H1 (cell line): Measurements from ENCODE around the gene AP1S3. TPM values are rescaled to one million over a fixed set of nuclear protein-coding genes. Genes with fewer than 3 reads are reported as not detected.

Experiments
- CTCF ChIA-PET: fragments of 300-600 bp; sonication (Branson Sonifier 250); formaldehyde crosslinking; loops from one replicate; lab custom pipeline; 2021; ENCODE audit not compliant: partially characterized antibody; lab: Charles Lee
- POLR2A ChIA-PET: fragments of 300-600 bp; sonication (Branson Sonifier 250); formaldehyde crosslinking; loops from one replicate; lab custom pipeline; 2021; ENCODE audit warnings: inconsistent platforms; ENCODE audit not compliant: partially characterized antibody; lab: Charles Lee
- DNase-seq, 2 experiments: peaks; one replicate each; pipeline versions ENCODE4 v3.0.0 to v3.0.0-alpha.2; 2010 to 2022; ENCODE audit warnings: low spot score in 2 of 2, low read depth in 1 of 2, mixed read lengths in 1 of 2
- FAIRE-seq: peaks from 2 replicates; lab custom pipeline; 2011; peaks lifted over from hg19 to GRCh38; lab: Jason Lieb, UNC
- H2AFZ ChIP-seq: 2 replicates; pipeline ENCODE4 v1.8.1; 2012; ENCODE audit warnings: low read length, inconsistent platforms
- H2AK5ac ChIP-seq: 2 replicates; pipeline ENCODE4 v1.6.1; 2013; ENCODE audit warnings: low read depth, low read length
- H2BK120ac ChIP-seq: replicated peaks from 2 replicates; pipeline ENCODE3; 2013; ENCODE audit warnings: low read depth, low read length, inconsistent platforms
- H2BK12ac ChIP-seq: 2 replicates; pipeline ENCODE4 v1.6.1; 2013; ENCODE audit warnings: low read depth, low read length
- H2BK15ac ChIP-seq: 2 replicates; pipeline ENCODE4 v1.6.1; 2013; ENCODE audit warnings: low read length
- H2BK20ac ChIP-seq: 2 replicates; pipeline ENCODE4 v1.6.1; 2013; ENCODE audit warnings: low read length
- H2BK5ac ChIP-seq: 2 replicates; pipeline ENCODE4 v1.6.1; 2013; ENCODE audit warnings: low read depth, low read length
- H3K14ac ChIP-seq: 2 replicates; pipeline ENCODE4 v1.6.1; 2013; ENCODE audit warnings: inconsistent platforms; ENCODE audit not compliant: insufficient read length
- H3K18ac ChIP-seq: 2 replicates; pipeline ENCODE4 v1.6.1; 2013; ENCODE audit warnings: low read length; ENCODE audit errors: extremely low read depth
- H3K23ac ChIP-seq: 2 replicates; pipeline ENCODE4 v1.6.1; 2013; ENCODE audit warnings: inconsistent platforms; ENCODE audit not compliant: insufficient read length
- H3K23me2 ChIP-seq: 2 replicates; pipeline ENCODE4 v1.6.1; 2013; ENCODE audit warnings: low read depth, low read length
- H3K27ac ChIP-seq: 2 replicates; pipeline ENCODE4 v1.6.1; 2011; ENCODE audit warnings: low read depth, low read length, inconsistent platforms
- H3K27me3 ChIP-seq, 4 experiments: replicated peaks in 1 of 4; 1 replicate in 1 of 4; 2 replicates in 3 of 4; pipeline versions ENCODE4 v1.6.1 to v1.8.1; 2011 to 2013; ENCODE audit warnings: low read length in 3 of 4, mild to moderate bottlenecking in 3 of 4, inconsistent platforms in 2 of 4, mixed read lengths in 2 of 4, moderate library complexity in 1 of 4; ENCODE audit not compliant: control insufficient read depth in 3 of 4, insufficient read depth in 3 of 4; ENCODE audit errors: extremely low read depth in 1 of 4
- H3K36me3 ChIP-seq, 4 experiments: 2 replicates each; pipeline versions ENCODE4 v1.6.1 to v1.8.1; 2011 to 2013; ENCODE audit warnings: mild to moderate bottlenecking in 4 of 4, low read length in 3 of 4, moderate library complexity in 2 of 4, control low read depth in 1 of 4, inconsistent platforms in 1 of 4; ENCODE audit not compliant: insufficient read depth in 4 of 4, control insufficient read depth in 2 of 4
- H3K4ac ChIP-seq: replicated peaks from 2 replicates; pipeline ENCODE3; 2013; ENCODE audit warnings: low read length, low read depth, mixed read lengths, inconsistent platforms; ENCODE audit not compliant: insufficient read length
- H3K4me1 ChIP-seq, 4 experiments: replicated peaks in 1 of 4; 1 replicate in 1 of 4; 2 replicates in 3 of 4; pipeline versions ENCODE4 v1.6.1 to v1.8.1; 2011 to 2013; ENCODE audit warnings: low read length in 3 of 4, inconsistent platforms in 2 of 4, mixed read lengths in 1 of 4; ENCODE audit not compliant: insufficient read depth in 4 of 4, control insufficient read depth in 3 of 4
- H3K4me2 ChIP-seq, 2 experiments: 2 replicates each; pipeline versions ENCODE4 v1.6.1 to v1.8.1; 2011 to 2013; ENCODE audit warnings: low read depth in 2 of 2, low read length in 2 of 2, control low read depth in 1 of 2, inconsistent platforms in 1 of 2, mild to moderate bottlenecking in 1 of 2; ENCODE audit not compliant: insufficient read depth in 1 of 2
- H3K4me3 ChIP-seq, 4 experiments: fragments of 200-600, 300-600 bp in 1 of 4; sonication (generic), shearing (Covaris generic), sonication (Bioruptor Twin) in 1 of 4; 2 replicates each; pipeline versions ENCODE4 v1.5.1 to v1.8.1; 2011 to 2016; ENCODE audit warnings: low read length in 4 of 4, low read depth in 3 of 4, control low read depth in 2 of 4, inconsistent platforms in 2 of 4, mild to moderate bottlenecking in 2 of 4, mixed read lengths in 1 of 4, moderate library complexity in 1 of 4; ENCODE audit not compliant: insufficient read depth in 2 of 4; ENCODE audit errors: extremely low read depth in 1 of 4
- H3K56ac ChIP-seq: replicated peaks from 2 replicates; pipeline ENCODE3; 2013; ENCODE audit warnings: low read depth, mild to moderate bottlenecking, mixed read lengths, low read length, inconsistent platforms; ENCODE audit not compliant: insufficient read length
- H3K79me1 ChIP-seq: 2 replicates; pipeline ENCODE4 v1.6.1; 2013; ENCODE audit warnings: low read depth, low read length, control low read depth
- H3K79me2 ChIP-seq, 2 experiments: 2 replicates each; pipeline versions ENCODE4 v1.6.1 to v1.8.1; 2012 to 2013; ENCODE audit warnings: low read length in 2 of 2, mild to moderate bottlenecking in 2 of 2, inconsistent platforms in 1 of 2; ENCODE audit not compliant: insufficient read depth in 2 of 2, control insufficient read depth in 1 of 2
- H3K9ac ChIP-seq, 4 experiments: replicated peaks in 1 of 4; 1 replicate in 1 of 4; 2 replicates in 3 of 4; pipeline versions ENCODE4 v1.6.1 to v1.8.1; 2011 to 2013; ENCODE audit warnings: low read depth in 3 of 4, low read length in 3 of 4, control low read depth in 2 of 4, mild to moderate bottlenecking in 2 of 4, moderate library complexity in 2 of 4, inconsistent platforms in 1 of 4; ENCODE audit errors: extremely low read depth in 1 of 4
- H3K9me3 ChIP-seq, 2 experiments: 2 replicates each; pipeline versions ENCODE4 v1.6.1 to v1.8.1; 2012 to 2013; ENCODE audit warnings: mild to moderate bottlenecking in 2 of 2, moderate library complexity in 2 of 2, control low read depth in 1 of 2, inconsistent platforms in 1 of 2, low read depth in 1 of 2, low read length in 1 of 2, mixed read lengths in 1 of 2; ENCODE audit not compliant: insufficient read depth in 2 of 2
- H4K20me1 ChIP-seq, 2 experiments: replicated peaks in 1 of 2; 2 replicates each; pipeline versions ENCODE3 to v1.8.1; 2011 to 2013; ENCODE audit warnings: inconsistent platforms in 2 of 2, low read length in 2 of 2, mild to moderate bottlenecking in 1 of 2; ENCODE audit not compliant: insufficient read depth in 2 of 2, control insufficient read depth in 1 of 2
- H4K5ac ChIP-seq: 2 replicates; pipeline ENCODE4 v1.6.1; 2013; ENCODE audit warnings: low read length, low read depth, mixed read lengths, inconsistent platforms; ENCODE audit not compliant: insufficient read length
- H4K8ac ChIP-seq: 2 replicates; pipeline ENCODE4 v1.8.0; 2013; ENCODE audit warnings: mild to moderate bottlenecking, moderate library complexity, low read length, inconsistent platforms; ENCODE audit not compliant: insufficient read depth; ENCODE audit errors: extremely low read depth
- H4K91ac ChIP-seq: replicated peaks from 2 replicates; pipeline ENCODE3; 2013; ENCODE audit warnings: low read length, mixed read lengths, inconsistent platforms; ENCODE audit not compliant: insufficient read length
- CBX5 ChIP-seq: fragments of 300-800, 300-1000 bp; sonication (generic); IDR thresholded peaks from 2 replicates; pipeline ENCODE4 v1.7.1; 2016; ENCODE audit warnings: antibody characterized with exemption, low read length, low read depth
- EZH2 ChIP-seq: fragments of 200-600 bp; sonication (generic); IDR thresholded peaks from 2 replicates; pipeline ENCODE4 v1.7.1; 2012; ENCODE audit warnings: low read depth, mild to moderate bottlenecking, moderate library complexity, low read length, inconsistent platforms; ENCODE audit not compliant: severe bottlenecking
- GTF2F1 ChIP-seq: IDR thresholded peaks from 2 replicates; pipeline ENCODE4 v1.6.1; 2012; ENCODE audit warnings: low read depth, low read length, improper control_type of control experiment, borderline replicate concordance
- NANOG ChIP-seq: IDR thresholded peaks from 2 replicates; pipeline ENCODE4 v1.6.1; 2011; ENCODE audit warnings: low read length, low read depth, mild to moderate bottlenecking, inconsistent platforms; ENCODE audit not compliant: insufficient read depth, poor library complexity, severe bottlenecking
- TEAD4 ChIP-seq: IDR thresholded peaks from 2 replicates; pipeline ENCODE4 v1.6.1; 2012; ENCODE audit warnings: low read depth, low read length, inconsistent platforms, mixed read lengths
- whole genome bisulfite sequencing, 2 experiments: shearing (Covaris generic) in 1 of 2; methylation state at CpG; one replicate each; pipeline versions ENCODE4 v1.1.6 to v1.1.7; 2013 to 2015; ENCODE audit warnings: low lambda C conversion rate in 2 of 2, mixed read lengths in 2 of 2, inconsistent platforms in 1 of 2, low coverage in 1 of 2, missing lambda C conversion rate in 1 of 2; ENCODE audit not compliant: insufficient replicate concordance in 2 of 2, insufficient coverage in 1 of 2, insufficient read length in 1 of 2; ENCODE audit errors: extremely low coverage in 1 of 2, missing lambda C conversion rate in 1 of 2; 5-methylcytosine and 5-hydroxymethylcytosine counted together
- polyA plus RNA-seq, 7 experiments: library from polyadenylated mRNA; depleted of rRNA in 3 of 7; stranded (reverse) in 5 of 7; unstranded in 2 of 7; fragments of >200 nt in 5 of 7; fragments of 200-250 nt in 2 of 7; gene quantifications; 1 replicate in 5 of 7; 2 replicates in 1 of 7; 4 replicates in 1 of 7; pipeline versions ENCODE4 v1.2.1 to v1.2.3, GENCODE V29; 2011 to 2013; ENCODE audit warnings: missing spikeins in 2 of 7, mixed read lengths in 2 of 7
- total RNA-seq: library from RNA; stranded (reverse); fragmentation: NEBNext Ultra II Directional; extraction: Animal tissue kit (Norgen Biotek cat#: 25700); gene quantifications from 2 replicates; pipeline ENCODE4 v1.2.1, GENCODE V29; 2021
- TF ChIP-seq, protein P1 (sequence below): IDR thresholded peaks from 2 replicates; pipeline ENCODE4 v1.6.1; 2012; ENCODE audit warnings: inconsistent platforms

Gene AP1S3
- total and polyA plus RNA-seq, 2 of the 8 experiments (the other 6 are each of a cell fraction or from before 2014, with no cell fraction given), result 3.9 to 20.2 TPM

DNA sequence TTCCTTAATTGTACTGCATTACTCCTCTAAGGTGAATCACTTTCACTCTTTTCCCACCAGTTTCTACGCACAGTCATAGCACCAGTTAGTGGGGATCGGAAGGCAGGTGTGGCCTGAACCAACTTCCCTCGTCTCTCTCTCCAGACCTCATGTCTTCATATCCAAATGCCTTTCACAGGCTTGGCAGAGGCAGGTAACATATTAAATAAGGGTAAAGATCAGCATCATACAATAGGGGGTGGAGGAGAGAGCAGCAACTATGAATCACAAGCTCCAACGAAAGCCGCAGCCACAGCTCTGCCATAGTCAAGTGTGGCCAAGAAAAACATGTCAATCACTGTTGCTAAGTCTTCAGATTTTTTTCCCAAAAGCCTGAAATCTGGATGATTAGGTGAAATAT is 40.3 kb downstream of the AP1S3 start:
- Histone ChIP-seq H3K27me3 (no peaks in the 10 kb centered on the region), H3K9ac (no peak overlapping the region)
- 91% methylated on average over 5 of the region's 5 CpGs; no CpG with 5 or more reads in 1 of the 2 experiments for WGBS, 2 experiments

More for the DNA sequence above, 40.3 kb downstream of the AP1S3 start:
- H2BK20ac ChIP-seq, result no peak overlapping the region
- no peak overlapping the region for H3K18ac ChIP-seq
- no peak overlapping the region for H2BK12ac ChIP-seq
- TF ChIP-seq NANOG (no peak), CBX5 (no peak), EZH2 (no peak), GTF2F1 (no peak), TEAD4 (no peak)
- TF ChIP-seq, protein P1, sequence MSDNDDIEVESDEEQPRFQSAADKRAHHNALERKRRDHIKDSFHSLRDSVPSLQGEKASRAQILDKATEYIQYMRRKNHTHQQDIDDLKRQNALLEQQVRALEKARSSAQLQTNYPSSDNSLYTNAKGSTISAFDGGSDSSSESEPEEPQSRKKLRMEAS, result no peak
- TF ChIP-seq, all 59 proteins: peak for 0
- H2BK15ac ChIP-seq, result no peak overlapping the region
- no peak overlapping the region for H2AFZ ChIP-seq
- H3K4ac ChIP-seq, result no peak overlapping the region
- FAIRE-seq (no peak), DNase-seq (no peak)
- H3K4me1 ChIP-seq, result no peaks in the 10 kb centered on the region
- H3K4me3 ChIP-seq, result no peak overlapping the region
- H3K23ac ChIP-seq, result no peak overlapping the region
- no peaks in the 10 kb centered on the region; the same call in 1 of the 2 replicates for H3K79me1 ChIP-seq
- no peak overlapping the region for H3K27ac ChIP-seq
- H3K9me3 ChIP-seq, result no peaks in the 10 kb centered on the region
- no peaks in the 10 kb centered on the region for H4K20me1 ChIP-seq
- H4K5ac ChIP-seq, result no peak overlapping the region
- H2AK5ac ChIP-seq, result no peak overlapping the region
- H4K8ac ChIP-seq, result no peak overlapping the region
- no peak overlapping the region for H2BK5ac ChIP-seq
- H3K23me2 ChIP-seq, result no peaks in the 10 kb centered on the region
- H3K79me2 ChIP-seq, result peaks cover 0 to 7% of the 10 kb centered on the region in 2 experiments; a peak in 1 of 4 replicates
- ChIA-PET POLR2A (no interaction called here), CTCF (interaction anchor here (0.6 to 4.0 kb wide), 27 partner anchors 9 to 550 kb away, joined by 3 to 16 read pairs (median 6); no protein-coding TSS in a partner anchor)
- no peak overlapping the region for H2BK120ac ChIP-seq
- H3K56ac ChIP-seq, result no peak overlapping the region
- no peak overlapping the region for H3K4me2 ChIP-seq
- H3K14ac ChIP-seq, result no peak overlapping the region
- H3K36me3 ChIP-seq, result no peaks in the 10 kb centered on the region
- H4K91ac ChIP-seq, result no peak overlapping the region
